ENCODE data around the gene TFB1M.

Gene TFB1M

DNA sequence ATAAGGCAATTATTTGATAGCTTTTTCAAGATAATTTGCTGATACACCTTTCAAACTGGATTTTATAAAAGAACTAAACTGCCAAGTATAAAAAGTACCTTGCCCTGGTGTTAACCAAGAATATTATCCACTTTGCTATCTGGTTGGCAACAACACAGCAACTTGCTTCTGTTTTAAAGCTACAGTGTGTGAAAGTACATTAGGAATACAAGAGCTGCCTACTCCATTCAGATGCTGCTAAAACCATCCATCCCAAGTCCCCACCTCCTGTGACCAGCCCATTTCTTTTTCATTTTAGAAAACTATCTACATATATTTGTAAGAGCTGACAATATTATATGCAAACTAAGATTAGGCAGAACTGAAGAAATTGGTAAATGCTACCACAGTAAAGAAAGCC, 37.6 kb downstream of the TFB1M start:
- no peaks in the 10 kb centered on the region for H3K36me3 ChIP-seq (replicated peaks; ENCODE audit: insufficient read depth, low read length)
- no peaks in the 10 kb centered on the region for H4K20me1 ChIP-seq (ENCODE audit: insufficient read depth, low read length)
- TF ChIP-seq EZH2phosphoT487 (IDR thresholded peaks at IDR 0.05; ENCODE audit: low read length) (no peak), EZH2 (optimal IDR thresholded peaks at IDR 0.05; ENCODE audit: low read depth, low read length) (no peak), CTCF (IDR thresholded peaks at IDR 0.05; ENCODE audit: low read length) (no peak)
- H3K4me3 ChIP-seq (ENCODE audit: low read length): no peak overlapping the region
- H3K9me2 ChIP-seq (replicated peaks; ENCODE audit: insufficient read depth, low read length): no peaks in the 10 kb centered on the region
- no peak overlapping the region for H3K27ac ChIP-seq (ENCODE audit: low read length)
- no peaks in the 10 kb centered on the region for H3K9me3 ChIP-seq (replicated peaks; ENCODE audit: insufficient read depth, low read length)
- no peaks in the 10 kb centered on the region for H3K79me2 ChIP-seq (ENCODE audit: low read length)
- H2AFZ ChIP-seq (ENCODE audit: low read length): no peak overlapping the region
- H3F3A ChIP-seq (ENCODE audit: insufficient read depth, low read length): no peaks in the 10 kb centered on the region
- no peak overlapping the region for H3K4me2 ChIP-seq (ENCODE audit: low read depth, low read length)
- H3K4me1 ChIP-seq (ENCODE audit: low read length): no peaks in the 10 kb centered on the region
- no peak overlapping the region for H3K9ac ChIP-seq (ENCODE audit: low read length)
- DNase-seq: no peak
- no peaks in the 10 kb centered on the region for H3K27me3 ChIP-seq (replicated peaks; ENCODE audit: insufficient read depth, low read length)

DNA sequence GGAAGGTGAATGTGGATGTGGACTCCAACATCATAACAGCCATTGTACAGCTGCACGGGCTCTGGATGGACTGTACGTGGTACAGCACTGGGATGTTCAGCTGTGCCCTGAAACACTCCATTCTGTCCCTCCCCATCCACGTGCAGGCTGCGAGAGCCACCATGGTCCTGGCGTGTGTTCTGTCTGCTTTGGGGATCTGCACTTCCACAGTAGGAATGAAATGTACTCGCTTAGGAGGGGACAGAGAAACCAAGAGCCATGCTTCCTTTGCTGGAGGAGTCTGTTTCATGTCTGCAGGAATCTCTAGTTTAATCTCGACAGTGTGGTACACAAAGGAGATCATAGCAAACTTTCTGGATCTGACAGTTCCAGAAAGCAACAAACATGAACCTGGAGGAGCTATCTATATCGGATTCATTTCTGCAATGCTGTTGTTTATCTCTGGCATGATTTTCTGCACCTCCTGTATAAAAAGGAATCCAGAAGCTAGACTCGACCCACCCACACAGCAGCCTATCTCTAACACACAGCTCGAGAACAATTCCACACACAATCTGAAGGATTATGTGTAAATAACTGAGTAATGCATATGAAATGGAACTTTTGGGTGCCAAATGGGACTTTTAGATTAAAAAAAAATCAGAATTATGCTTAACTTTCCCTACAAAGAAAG, 38.3 kb downstream of the TFB1M start:
- no peaks in the 10 kb centered on the region for H3K9me2 ChIP-seq (replicated peaks; ENCODE audit: insufficient read depth, low read length)
- no peak for TF ChIP-seq EZH2phosphoT487 (IDR thresholded peaks at IDR 0.05; ENCODE audit: low read length)
- TF ChIP-seq CTCF (IDR thresholded peaks at IDR 0.05; ENCODE audit: low read length): no peak
- no peak for TF ChIP-seq EZH2 (optimal IDR thresholded peaks at IDR 0.05; ENCODE audit: low read depth, low read length)
- H3K27ac ChIP-seq (ENCODE audit: low read length): no peak overlapping the region
- no peaks in the 10 kb centered on the region for H3K27me3 ChIP-seq (replicated peaks; ENCODE audit: insufficient read depth, low read length)
- no peak overlapping the region for H3K4me2 ChIP-seq (ENCODE audit: low read depth, low read length)
- no peak overlapping the region for H2AFZ ChIP-seq (ENCODE audit: low read length)
- H3K36me3 ChIP-seq (replicated peaks; ENCODE audit: insufficient read depth, low read length): no peaks in the 10 kb centered on the region
- H3K9ac ChIP-seq (ENCODE audit: low read length): no peak overlapping the region
- H3K4me1 ChIP-seq (ENCODE audit: low read length): no peaks in the 10 kb centered on the region
- no peaks in the 10 kb centered on the region for H3K9me3 ChIP-seq (replicated peaks; ENCODE audit: insufficient read depth, low read length)
- H3K79me2 ChIP-seq (ENCODE audit: low read length): no peaks in the 10 kb centered on the region
- H4K20me1 ChIP-seq (ENCODE audit: insufficient read depth, low read length): no peaks in the 10 kb centered on the region
- H3K4me3 ChIP-seq (ENCODE audit: low read length): no peak overlapping the region
- no peak for DNase-seq
- H3F3A ChIP-seq (ENCODE audit: insufficient read depth, low read length): no peaks in the 10 kb centered on the region

DNA sequence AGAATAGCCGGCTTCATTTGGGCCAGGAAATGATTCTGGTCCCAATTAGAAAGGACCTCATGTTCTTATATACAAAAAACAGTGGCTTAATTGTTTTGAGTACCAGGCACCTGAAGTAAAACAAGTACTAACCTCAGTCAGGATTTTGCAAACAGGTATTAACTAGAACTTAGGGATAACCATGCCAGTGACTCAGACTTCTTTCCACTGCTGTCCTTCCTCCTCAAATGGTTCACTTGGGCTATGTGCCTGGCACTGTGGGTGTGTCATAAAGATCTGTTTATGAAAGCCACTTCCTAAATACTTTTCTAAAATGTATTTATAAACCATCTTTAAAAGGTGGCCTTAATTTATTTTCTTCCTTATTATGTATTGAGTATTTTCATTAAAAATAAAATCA, 39.8 kb downstream of the TFB1M start:
- Histone ChIP-seq H3K4me1 (ENCODE audit: low read length) (no peaks in the 10 kb centered on the region), H3F3A (ENCODE audit: insufficient read depth, low read length) (no peaks in the 10 kb centered on the region)

More for the DNA sequence above, 39.8 kb downstream of the TFB1M start:
- no peaks in the 10 kb centered on the region for H3K79me2 ChIP-seq (ENCODE audit: low read length)
- no peaks in the 10 kb centered on the region for H3K36me3 ChIP-seq (replicated peaks; ENCODE audit: insufficient read depth, low read length)
- no peak overlapping the region for H3K9ac ChIP-seq (ENCODE audit: low read length)
- no peak overlapping the region for H3K4me3 ChIP-seq (ENCODE audit: low read length)
- no peaks in the 10 kb centered on the region for H3K9me3 ChIP-seq (replicated peaks; ENCODE audit: insufficient read depth, low read length)
- H3K4me2 ChIP-seq (ENCODE audit: low read depth, low read length): no peak overlapping the region
- H3K27ac ChIP-seq (ENCODE audit: low read length): no peak overlapping the region
- TF ChIP-seq EZH2 (optimal IDR thresholded peaks at IDR 0.05; ENCODE audit: low read depth, low read length): no peak
- no peak for TF ChIP-seq EZH2phosphoT487 (IDR thresholded peaks at IDR 0.05; ENCODE audit: low read length)
- TF ChIP-seq CTCF (IDR thresholded peaks at IDR 0.05; ENCODE audit: low read length): no peak
- no peaks in the 10 kb centered on the region for H3K9me2 ChIP-seq (replicated peaks; ENCODE audit: insufficient read depth, low read length)
- H3K27me3 ChIP-seq (replicated peaks; ENCODE audit: insufficient read depth, low read length): no peaks in the 10 kb centered on the region
- DNase-seq: no peak
- H4K20me1 ChIP-seq (ENCODE audit: insufficient read depth, low read length): no peaks in the 10 kb centered on the region
- no peak overlapping the region for H2AFZ ChIP-seq (ENCODE audit: low read length)

Data from MM.1S (cell line).